Measurements from ENCODE around the gene ZIM2.

- TF ChIP-seq EZH2phosphoT487 (IDR thresholded peaks at IDR 0.05; ENCODE audit: unreplicated experiment), result no peak
- TF ChIP-seq EZH2 (IDR thresholded peaks at IDR 0.05; ENCODE audit: low read depth, unreplicated experiment), result no peak
- no peak for TF ChIP-seq CTCF (conservative IDR thresholded peaks at IDR 0.05; ENCODE audit: low read depth in 2 of 2)
- TF ChIP-seq POLR2AphosphoS5 (IDR thresholded peaks at IDR 0.05; ENCODE audit: low read depth), result no peak
- TF ChIP-seq STAT1 (IDR thresholded peaks at IDR 0.05; ENCODE audit: unreplicated experiment), result no peak
- TF ChIP-seq, protein P1, sequence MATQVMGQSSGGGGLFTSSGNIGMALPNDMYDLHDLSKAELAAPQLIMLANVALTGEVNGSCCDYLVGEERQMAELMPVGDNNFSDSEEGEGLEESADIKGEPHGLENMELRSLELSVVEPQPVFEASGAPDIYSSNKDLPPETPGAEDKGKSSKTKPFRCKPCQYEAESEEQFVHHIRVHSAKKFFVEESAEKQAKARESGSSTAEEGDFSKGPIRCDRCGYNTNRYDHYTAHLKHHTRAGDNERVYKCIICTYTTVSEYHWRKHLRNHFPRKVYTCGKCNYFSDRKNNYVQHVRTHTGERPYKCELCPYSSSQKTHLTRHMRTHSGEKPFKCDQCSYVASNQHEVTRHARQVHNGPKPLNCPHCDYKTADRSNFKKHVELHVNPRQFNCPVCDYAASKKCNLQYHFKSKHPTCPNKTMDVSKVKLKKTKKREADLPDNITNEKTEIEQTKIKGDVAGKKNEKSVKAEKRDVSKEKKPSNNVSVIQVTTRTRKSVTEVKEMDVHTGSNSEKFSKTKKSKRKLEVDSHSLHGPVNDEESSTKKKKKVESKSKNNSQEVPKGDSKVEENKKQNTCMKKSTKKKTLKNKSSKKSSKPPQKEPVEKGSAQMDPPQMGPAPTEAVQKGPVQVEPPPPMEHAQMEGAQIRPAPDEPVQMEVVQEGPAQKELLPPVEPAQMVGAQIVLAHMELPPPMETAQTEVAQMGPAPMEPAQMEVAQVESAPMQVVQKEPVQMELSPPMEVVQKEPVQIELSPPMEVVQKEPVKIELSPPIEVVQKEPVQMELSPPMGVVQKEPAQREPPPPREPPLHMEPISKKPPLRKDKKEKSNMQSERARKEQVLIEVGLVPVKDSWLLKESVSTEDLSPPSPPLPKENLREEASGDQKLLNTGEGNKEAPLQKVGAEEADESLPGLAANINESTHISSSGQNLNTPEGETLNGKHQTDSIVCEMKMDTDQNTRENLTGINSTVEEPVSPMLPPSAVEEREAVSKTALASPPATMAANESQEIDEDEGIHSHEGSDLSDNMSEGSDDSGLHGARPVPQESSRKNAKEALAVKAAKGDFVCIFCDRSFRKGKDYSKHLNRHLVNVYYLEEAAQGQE (IDR thresholded peaks at IDR 0.05; ENCODE audit: unreplicated experiment), result no peak
- no peak for TF ChIP-seq CREB1 (CRISPR knock-in tag; IDR thresholded peaks at IDR 0.05; ENCODE audit: low read depth)
- TF ChIP-seq JUNB (IDR thresholded peaks at IDR 0.05; ENCODE audit: unreplicated experiment), result no peak
- TF ChIP-seq, protein P2, sequence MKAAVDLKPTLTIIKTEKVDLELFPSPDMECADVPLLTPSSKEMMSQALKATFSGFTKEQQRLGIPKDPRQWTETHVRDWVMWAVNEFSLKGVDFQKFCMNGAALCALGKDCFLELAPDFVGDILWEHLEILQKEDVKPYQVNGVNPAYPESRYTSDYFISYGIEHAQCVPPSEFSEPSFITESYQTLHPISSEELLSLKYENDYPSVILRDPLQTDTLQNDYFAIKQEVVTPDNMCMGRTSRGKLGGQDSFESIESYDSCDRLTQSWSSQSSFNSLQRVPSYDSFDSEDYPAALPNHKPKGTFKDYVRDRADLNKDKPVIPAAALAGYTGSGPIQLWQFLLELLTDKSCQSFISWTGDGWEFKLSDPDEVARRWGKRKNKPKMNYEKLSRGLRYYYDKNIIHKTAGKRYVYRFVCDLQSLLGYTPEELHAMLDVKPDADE (IDR thresholded peaks at IDR 0.05), result no peak
- TF ChIP-seq ZNF114 (CRISPR knock-in tag; IDR thresholded peaks at IDR 0.05), result no peak
- no peak for TF ChIP-seq ZNF331 (CRISPR knock-in tag; IDR thresholded peaks at IDR 0.05; ENCODE audit: low read depth)
These were observed 1.4 kb downstream of the ZIM2 start for GRCh38 chr19:56838909-56839651.
